KOPT-K1 (cell line): ENCODE measurements around the gene ZRANB1.

Experiments
- H3K27ac ChIP-seq: fragments of 200-600 bp; sonication (generic); 2 replicates; pipeline ENCODE4 v1.5.1; 2016; ENCODE audit warnings: antibody characterized with exemption, mild to moderate bottlenecking, low read depth, low read length; ENCODE audit not compliant: poor library complexity, severe bottlenecking
- H3K36me3 ChIP-seq: fragments of 200-600 bp; sonication (generic); 2 replicates; pipeline ENCODE4 v1.5.1; 2017; ENCODE audit warnings: antibody characterized with exemption, mild to moderate bottlenecking, low read length, moderate library complexity; ENCODE audit not compliant: insufficient read depth
- H3K9me3 ChIP-seq: fragments of 200-600 bp; sonication (generic); 2 replicates; pipeline ENCODE4 v1.5.1; 2017; ENCODE audit warnings: antibody characterized with exemption, low read length, mild to moderate bottlenecking; ENCODE audit not compliant: insufficient read depth, poor library complexity, severe bottlenecking

ZRANB1 gene

DNA sequence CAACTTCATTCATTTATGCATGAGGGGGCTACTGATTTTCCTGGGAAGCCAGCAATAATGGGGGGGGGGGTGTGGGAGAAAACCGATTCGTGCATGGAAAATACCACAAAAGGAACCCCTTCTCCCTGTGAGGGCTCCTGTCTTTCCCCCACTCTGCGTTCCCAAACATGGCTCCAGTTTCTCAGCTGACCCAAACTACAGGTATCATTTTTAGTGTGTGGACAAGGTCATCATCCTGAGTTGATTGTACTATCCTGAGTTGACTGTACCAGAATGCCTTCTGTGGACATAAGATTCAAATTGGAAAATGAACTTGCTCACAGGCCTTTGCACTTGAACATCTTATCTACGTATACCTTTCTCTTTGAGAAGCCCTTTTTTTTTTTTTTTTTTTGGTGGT is 49.9 kb downstream of the ZRANB1 start:
- Histone ChIP-seq H3K27ac (no peak overlapping the region), H3K36me3 (peaks cover 30% of the 10 kb centered on the region)

DNA sequence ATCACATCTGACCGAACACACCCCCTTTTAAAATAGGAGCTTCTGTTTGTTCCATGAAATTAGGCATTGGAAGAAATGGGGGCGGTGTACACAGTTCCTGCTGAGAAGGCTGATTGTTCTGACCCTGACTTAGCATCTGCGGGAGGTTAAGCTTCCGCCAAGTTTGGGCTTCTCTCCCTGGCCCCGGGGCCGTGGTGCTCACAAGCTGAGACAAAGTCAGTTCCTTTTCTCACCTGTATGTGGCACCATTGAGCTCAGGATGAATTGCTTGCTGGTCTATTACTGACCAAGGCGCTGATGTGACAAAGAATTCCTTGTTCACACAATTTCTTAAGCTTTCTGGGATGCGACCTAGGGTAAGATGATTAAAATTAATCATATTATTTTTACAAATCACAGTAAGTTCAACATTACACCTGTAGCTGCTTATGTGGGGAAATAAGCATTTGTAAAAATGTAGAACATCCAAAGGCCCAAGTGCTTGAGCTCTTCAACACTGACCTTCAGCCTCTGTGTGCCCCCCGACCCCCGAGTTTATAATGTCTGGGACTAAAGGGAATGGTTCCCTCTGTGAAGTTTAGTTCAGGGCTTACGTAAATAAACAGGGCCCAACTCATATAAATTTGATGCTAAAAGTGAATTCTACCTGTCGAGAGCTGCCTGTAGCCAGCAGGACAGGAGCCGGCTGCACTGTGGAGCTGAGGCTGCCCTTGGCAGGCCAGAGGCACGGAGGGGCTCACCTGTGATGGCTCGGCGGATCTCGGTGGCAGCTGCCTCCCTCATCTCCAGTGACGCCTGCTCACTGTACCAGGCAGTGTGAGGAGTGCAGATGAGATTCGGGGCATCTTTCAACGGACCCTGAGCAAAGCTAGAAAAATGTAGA is 50.8 kb downstream of the ZRANB1 start:
- Histone ChIP-seq H3K36me3 (peaks cover 22% of the 10 kb centered on the region), H3K9me3 (no peaks in the 10 kb centered on the region), H3K27ac (no peak overlapping the region)

More for the DNA sequence above, 49.9 kb downstream of the ZRANB1 start:
- H3K9me3 ChIP-seq: no peaks in the 10 kb centered on the region

DNA sequence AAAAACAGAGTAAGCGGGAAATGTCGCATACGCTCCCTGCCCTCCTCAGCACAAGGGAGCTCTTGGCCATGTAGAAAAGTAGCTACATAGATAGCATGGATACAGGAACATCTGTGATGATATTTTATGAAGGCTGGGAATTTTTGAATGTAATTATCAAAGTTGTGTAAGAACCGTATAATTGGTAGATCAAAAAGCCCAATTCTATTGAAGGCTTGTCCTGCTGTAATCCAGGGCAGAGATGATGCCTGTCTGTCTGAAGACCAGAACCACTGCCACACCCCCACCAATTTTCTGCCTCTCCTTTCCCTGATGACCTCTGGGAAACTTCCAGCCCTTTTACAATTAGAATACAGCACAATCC is 51.4 kb downstream of the ZRANB1 start:
- Histone ChIP-seq H3K27ac (no peak overlapping the region), H3K9me3 (no peaks in the 10 kb centered on the region), H3K36me3 (peaks cover 17% of the 10 kb centered on the region; the same call in 1 of the 2 replicates)

DNA sequence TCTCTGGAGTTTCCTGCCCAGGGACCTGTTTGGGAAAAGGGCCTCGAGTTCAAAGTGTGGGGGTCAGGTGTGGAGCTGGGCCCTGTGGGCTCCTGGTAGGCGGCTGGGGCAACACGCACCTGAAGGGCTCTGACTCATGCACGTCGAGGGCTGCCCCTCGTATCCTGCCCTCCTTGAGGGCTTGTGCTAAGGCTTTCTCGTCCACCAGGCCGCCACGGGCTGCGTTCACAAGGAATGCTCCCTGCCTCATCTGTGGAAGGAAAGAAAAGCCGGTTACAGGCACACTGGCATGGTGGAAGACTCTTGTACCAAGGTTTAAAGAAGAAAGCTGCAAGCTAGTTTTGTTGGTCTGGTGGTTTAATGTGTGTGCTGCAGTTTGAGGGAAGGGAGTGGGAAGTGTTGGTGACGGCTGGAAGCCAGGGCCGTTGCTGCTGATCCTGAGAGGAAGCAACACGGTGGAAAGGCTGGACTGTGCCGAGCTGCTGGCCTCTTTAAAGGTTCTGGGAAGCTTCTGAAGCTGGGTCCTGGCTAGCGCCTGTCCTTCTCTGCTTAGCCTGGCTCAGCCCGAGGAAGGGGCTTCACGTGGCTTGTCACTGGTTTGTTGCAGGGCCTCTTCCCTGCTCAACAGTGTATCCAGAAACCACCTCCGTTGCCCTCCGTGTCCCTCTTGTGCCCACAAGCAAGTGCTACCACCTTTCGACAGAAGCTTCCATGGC is 52.0 kb downstream of the ZRANB1 start:
- H3K36me3 ChIP-seq: peaks cover 17% of the 10 kb centered on the region; the same call in 1 of the 2 replicates
- no peak overlapping the region for H3K27ac ChIP-seq
- no peaks in the 10 kb centered on the region for H3K9me3 ChIP-seq

DNA sequence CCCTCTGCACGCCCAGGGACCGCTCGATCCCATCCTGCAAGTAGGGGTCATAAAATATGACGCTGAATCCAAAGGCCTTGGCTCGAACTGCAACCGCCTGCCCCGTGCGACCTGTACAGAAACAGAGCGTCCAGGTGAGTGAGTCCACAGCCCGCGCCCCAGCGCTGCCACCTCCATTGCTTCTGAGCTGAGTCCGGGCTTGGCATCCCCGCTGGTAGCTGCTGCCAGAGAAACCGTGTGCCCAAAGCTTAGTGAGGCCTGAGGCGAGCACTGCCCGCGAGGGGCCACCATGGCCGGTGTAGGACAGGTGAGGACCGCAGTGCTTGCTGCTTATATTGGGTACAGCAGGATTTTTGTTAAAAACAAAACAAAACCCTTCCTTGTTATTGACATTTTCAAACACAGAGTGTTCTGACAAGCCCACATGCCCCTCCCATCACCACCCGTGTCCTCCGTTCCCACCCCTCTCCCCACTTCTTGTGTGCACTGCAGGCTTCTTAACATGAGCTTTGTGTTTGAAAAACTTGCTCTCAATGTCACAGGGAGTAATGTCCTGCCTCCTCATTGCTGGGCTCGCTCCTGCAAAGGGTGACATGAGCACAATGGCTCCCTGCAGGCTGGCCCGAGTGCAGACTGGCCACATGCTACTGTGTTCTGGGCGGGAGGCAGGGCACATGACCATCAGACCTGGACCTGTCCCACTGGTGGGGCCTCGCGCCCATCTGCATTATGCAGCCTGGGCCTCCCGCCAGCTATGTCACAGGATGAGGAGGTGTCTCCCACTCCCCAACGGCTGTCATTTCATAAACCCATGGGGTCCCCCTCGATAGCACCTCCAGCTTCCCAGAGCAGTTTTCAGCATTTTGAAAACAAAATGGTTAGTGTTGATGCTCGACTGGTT is 52.9 kb downstream of the ZRANB1 start:
- H3K36me3 ChIP-seq: peaks cover 11% of the 10 kb centered on the region; the same call in 1 of the 2 replicates
- H3K27ac ChIP-seq: no peak overlapping the region
- no peaks in the 10 kb centered on the region for H3K9me3 ChIP-seq

DNA sequence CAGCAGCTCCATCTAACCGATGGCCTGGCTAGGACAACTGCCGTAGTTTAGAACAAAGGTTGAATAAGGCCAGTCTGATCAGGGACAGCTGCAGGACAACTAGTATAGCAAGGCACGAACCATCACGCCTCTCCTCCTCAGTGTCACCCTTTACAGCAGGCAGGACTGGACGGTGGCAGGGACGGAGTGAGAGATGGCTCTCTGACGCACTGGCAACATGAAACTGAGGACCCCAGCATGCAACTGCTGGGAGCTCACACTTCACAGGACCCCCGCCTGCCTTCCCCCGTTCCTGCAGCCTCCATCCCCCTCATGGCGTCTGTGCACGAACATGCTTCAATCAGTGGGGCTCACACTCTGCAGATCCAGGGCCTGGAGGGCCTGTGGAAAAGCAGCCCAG is 53.7 kb downstream of the ZRANB1 start:
- H3K9me3 ChIP-seq: no peaks in the 10 kb centered on the region
- peaks cover 8% of the 10 kb centered on the region; the same call in 1 of the 2 replicates for H3K36me3 ChIP-seq
- H3K27ac ChIP-seq: no peak overlapping the region

DNA sequence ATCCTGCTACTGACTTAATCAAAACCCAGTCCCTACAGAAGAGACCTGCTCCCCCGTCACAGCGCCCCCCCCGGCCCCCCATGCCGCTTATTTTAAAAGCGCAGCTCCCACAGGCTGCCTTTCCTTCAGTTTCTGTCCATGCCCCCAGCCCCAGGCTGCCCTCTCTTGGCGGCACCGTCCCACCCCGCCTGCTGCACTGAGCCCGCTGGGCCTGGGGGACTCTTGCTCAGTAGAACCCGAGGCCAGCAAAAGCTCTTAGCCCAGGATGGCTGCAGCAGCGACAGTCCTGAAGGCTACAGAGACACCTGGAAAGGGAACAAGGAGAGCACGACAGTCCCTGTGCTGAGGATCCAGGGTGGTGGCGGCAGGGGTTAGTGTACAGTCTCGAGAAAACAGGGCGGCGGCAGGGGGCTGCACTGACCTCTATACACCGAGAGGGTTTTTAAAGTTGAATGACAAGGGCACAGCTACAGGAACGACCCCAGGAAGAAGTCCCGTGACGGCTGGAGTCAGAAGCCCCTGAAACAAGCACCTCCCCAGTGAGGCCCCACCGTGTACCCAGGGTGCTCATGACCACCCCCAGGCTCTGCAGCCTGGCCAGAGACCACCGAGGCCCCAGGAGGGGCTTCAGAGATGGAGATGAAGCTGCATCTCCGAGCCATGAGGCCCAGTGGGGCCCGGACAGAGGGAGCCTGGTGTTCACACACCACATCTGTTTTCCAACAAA is 54.4 kb downstream of the ZRANB1 start:
- 0 out of 2 replicates have a peak, but pooled peaks cover under 1% of the 10 kb centered on the region for H3K36me3 ChIP-seq
- no peak overlapping the region for H3K27ac ChIP-seq
- no peaks in the 10 kb centered on the region for H3K9me3 ChIP-seq

- Histone ChIP-seq H3K27ac (no peak overlapping the region), H3K36me3 (no peaks in the 10 kb centered on the region), H3K9me3 (no peaks in the 10 kb centered on the region)
Measured at GRCh38 chr10:124996854-124997215, 54.9 kb downstream of the ZRANB1 start.

- Histone ChIP-seq H3K27ac (no peak overlapping the region), H3K36me3 (no peaks in the 10 kb centered on the region)
Measured at GRCh38 chr10:124997306-124997705, 55.4 kb downstream of the ZRANB1 start.

GRCh38 chr10:124997771-124998623 is 56.1 kb downstream of the ZRANB1 start:
- Histone ChIP-seq H3K9me3 (no peaks in the 10 kb centered on the region), H3K36me3 (no peaks in the 10 kb centered on the region), H3K27ac (no peak overlapping the region)

More at GRCh38 chr10:124997306-124997705, 55.4 kb downstream of the ZRANB1 start:
- H3K9me3 ChIP-seq: no peaks in the 10 kb centered on the region

GRCh38 chr10:124998624-124999291 is 56.8 kb downstream of the ZRANB1 start:
- Histone ChIP-seq H3K9me3 (no peaks in the 10 kb centered on the region), H3K36me3 (no peaks in the 10 kb centered on the region), H3K27ac (no peak overlapping the region)

DNA sequence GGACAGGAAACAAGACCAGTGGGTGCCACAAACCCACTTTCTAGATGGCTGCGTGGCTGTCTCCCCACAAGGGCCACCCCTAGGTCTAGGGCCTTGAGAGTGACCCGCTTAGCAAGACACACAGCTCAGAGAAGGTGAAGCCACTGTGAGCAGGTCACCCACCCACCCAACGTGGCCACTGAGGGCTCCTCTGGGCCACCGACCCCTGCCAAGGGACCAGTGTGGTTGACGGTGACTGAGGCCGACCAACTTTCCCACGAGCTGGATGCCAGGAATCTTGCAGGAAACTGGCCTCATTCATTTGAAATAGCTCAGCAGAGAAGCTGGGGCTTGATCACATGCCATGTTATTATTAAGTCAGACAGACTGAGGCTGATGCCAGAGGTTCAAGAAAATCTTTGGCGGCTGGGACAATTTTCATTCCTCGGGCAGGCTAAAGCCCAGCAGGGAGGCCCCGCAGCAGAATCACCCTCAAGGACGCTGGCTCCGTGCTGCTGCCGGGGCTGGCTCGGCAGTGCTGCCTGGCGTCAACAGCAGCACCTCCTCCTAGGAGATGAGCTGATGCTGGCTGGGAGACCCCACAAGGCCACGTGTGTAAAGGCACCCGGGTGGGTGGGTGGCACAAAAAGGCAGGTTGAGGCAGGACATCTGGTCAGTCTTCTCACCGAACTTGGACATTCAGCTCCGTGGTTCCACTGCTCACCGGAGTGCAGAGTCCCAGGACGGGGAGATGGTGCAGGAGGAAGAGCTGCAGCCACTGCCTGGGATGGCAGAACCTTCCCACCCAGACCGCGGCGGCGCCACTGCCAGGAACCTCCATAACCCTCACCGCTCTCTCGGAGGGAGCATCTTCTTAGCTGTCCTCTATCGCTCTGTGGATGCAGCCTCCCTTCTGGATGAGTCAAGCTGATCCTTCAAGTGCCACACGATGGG is 57.8 kb downstream of the ZRANB1 start:
- Histone ChIP-seq H3K27ac (no peak overlapping the region), H3K36me3 (no peaks in the 10 kb centered on the region), H3K9me3 (no peaks in the 10 kb centered on the region)
